H1 (cell line): ENCODE data around the gene ELMO2. TPM values are rescaled to one million over a fixed set of nuclear protein-coding genes. Genes with fewer than 3 reads are reported as not detected.
A peak's percentile ranks its signal among the peaks of the same experiment; 100 is the strongest.

Experiments used
- CTCF ChIA-PET: fragments of 300-600 bp; sonication (Branson Sonifier 250); formaldehyde crosslinking; loops from one replicate; lab custom pipeline; 2021; ENCODE audit not compliant: partially characterized antibody; lab: Charles Lee
- POLR2A ChIA-PET: fragments of 300-600 bp; sonication (Branson Sonifier 250); formaldehyde crosslinking; loops from one replicate; lab custom pipeline; 2021; ENCODE audit warnings: inconsistent platforms; ENCODE audit not compliant: partially characterized antibody; lab: Charles Lee
- DNase-seq, 2 experiments: peaks; one replicate each; pipeline versions ENCODE4 v3.0.0 to v3.0.0-alpha.2; 2010 to 2022; ENCODE audit warnings: low spot score in 2 of 2, low read depth in 1 of 2, mixed read lengths in 1 of 2
- FAIRE-seq: peaks from 2 replicates; lab custom pipeline; 2011; peaks lifted over from hg19 to GRCh38; lab: Jason Lieb, UNC
- H2AFZ ChIP-seq: 2 replicates; pipeline ENCODE4 v1.8.1; 2012; ENCODE audit warnings: low read length, inconsistent platforms
- H2AK5ac ChIP-seq: 2 replicates; pipeline ENCODE4 v1.6.1; 2013; ENCODE audit warnings: low read depth, low read length
- H2BK120ac ChIP-seq: replicated peaks from 2 replicates; pipeline ENCODE3; 2013; ENCODE audit warnings: low read depth, low read length, inconsistent platforms
- H2BK12ac ChIP-seq: 2 replicates; pipeline ENCODE4 v1.6.1; 2013; ENCODE audit warnings: low read depth, low read length
- H2BK15ac ChIP-seq: 2 replicates; pipeline ENCODE4 v1.6.1; 2013; ENCODE audit warnings: low read length
- H2BK20ac ChIP-seq: 2 replicates; pipeline ENCODE4 v1.6.1; 2013; ENCODE audit warnings: low read length
- H2BK5ac ChIP-seq: 2 replicates; pipeline ENCODE4 v1.6.1; 2013; ENCODE audit warnings: low read depth, low read length
- H3K14ac ChIP-seq: 2 replicates; pipeline ENCODE4 v1.6.1; 2013; ENCODE audit warnings: inconsistent platforms; ENCODE audit not compliant: insufficient read length
- H3K18ac ChIP-seq: 2 replicates; pipeline ENCODE4 v1.6.1; 2013; ENCODE audit warnings: low read length; ENCODE audit errors: extremely low read depth
- H3K23ac ChIP-seq: 2 replicates; pipeline ENCODE4 v1.6.1; 2013; ENCODE audit warnings: inconsistent platforms; ENCODE audit not compliant: insufficient read length
- H3K23me2 ChIP-seq: 2 replicates; pipeline ENCODE4 v1.6.1; 2013; ENCODE audit warnings: low read depth, low read length
- H3K27ac ChIP-seq: 2 replicates; pipeline ENCODE4 v1.6.1; 2011; ENCODE audit warnings: low read depth, low read length, inconsistent platforms
- H3K27me3 ChIP-seq, 4 experiments: replicated peaks in 1 of 4; 1 replicate in 1 of 4; 2 replicates in 3 of 4; pipeline versions ENCODE4 v1.6.1 to v1.8.1; 2011 to 2013; ENCODE audit warnings: low read length in 3 of 4, mild to moderate bottlenecking in 3 of 4, inconsistent platforms in 2 of 4, mixed read lengths in 2 of 4, moderate library complexity in 1 of 4; ENCODE audit not compliant: control insufficient read depth in 3 of 4, insufficient read depth in 3 of 4; ENCODE audit errors: extremely low read depth in 1 of 4
- H3K36me3 ChIP-seq, 4 experiments: 2 replicates each; pipeline versions ENCODE4 v1.6.1 to v1.8.1; 2011 to 2013; ENCODE audit warnings: mild to moderate bottlenecking in 4 of 4, low read length in 3 of 4, moderate library complexity in 2 of 4, control low read depth in 1 of 4, inconsistent platforms in 1 of 4; ENCODE audit not compliant: insufficient read depth in 4 of 4, control insufficient read depth in 2 of 4
- H3K4ac ChIP-seq: replicated peaks from 2 replicates; pipeline ENCODE3; 2013; ENCODE audit warnings: low read length, low read depth, mixed read lengths, inconsistent platforms; ENCODE audit not compliant: insufficient read length
- H3K4me1 ChIP-seq, 4 experiments: replicated peaks in 1 of 4; 1 replicate in 1 of 4; 2 replicates in 3 of 4; pipeline versions ENCODE4 v1.6.1 to v1.8.1; 2011 to 2013; ENCODE audit warnings: low read length in 3 of 4, inconsistent platforms in 2 of 4, mixed read lengths in 1 of 4; ENCODE audit not compliant: insufficient read depth in 4 of 4, control insufficient read depth in 3 of 4
- H3K4me2 ChIP-seq, 2 experiments: 2 replicates each; pipeline versions ENCODE4 v1.6.1 to v1.8.1; 2011 to 2013; ENCODE audit warnings: low read depth in 2 of 2, low read length in 2 of 2, control low read depth in 1 of 2, inconsistent platforms in 1 of 2, mild to moderate bottlenecking in 1 of 2; ENCODE audit not compliant: insufficient read depth in 1 of 2
- H3K4me3 ChIP-seq, 4 experiments: fragments of 200-600, 300-600 bp in 1 of 4; sonication (generic), shearing (Covaris generic), sonication (Bioruptor Twin) in 1 of 4; 2 replicates each; pipeline versions ENCODE4 v1.5.1 to v1.8.1; 2011 to 2016; ENCODE audit warnings: low read length in 4 of 4, low read depth in 3 of 4, control low read depth in 2 of 4, inconsistent platforms in 2 of 4, mild to moderate bottlenecking in 2 of 4, mixed read lengths in 1 of 4, moderate library complexity in 1 of 4; ENCODE audit not compliant: insufficient read depth in 2 of 4; ENCODE audit errors: extremely low read depth in 1 of 4
- H3K56ac ChIP-seq: replicated peaks from 2 replicates; pipeline ENCODE3; 2013; ENCODE audit warnings: low read depth, mild to moderate bottlenecking, mixed read lengths, low read length, inconsistent platforms; ENCODE audit not compliant: insufficient read length
- H3K79me1 ChIP-seq: 2 replicates; pipeline ENCODE4 v1.6.1; 2013; ENCODE audit warnings: low read depth, low read length, control low read depth
- H3K79me2 ChIP-seq, 2 experiments: 2 replicates each; pipeline versions ENCODE4 v1.6.1 to v1.8.1; 2012 to 2013; ENCODE audit warnings: low read length in 2 of 2, mild to moderate bottlenecking in 2 of 2, inconsistent platforms in 1 of 2; ENCODE audit not compliant: insufficient read depth in 2 of 2, control insufficient read depth in 1 of 2
- H3K9ac ChIP-seq, 4 experiments: replicated peaks in 1 of 4; 1 replicate in 1 of 4; 2 replicates in 3 of 4; pipeline versions ENCODE4 v1.6.1 to v1.8.1; 2011 to 2013; ENCODE audit warnings: low read depth in 3 of 4, low read length in 3 of 4, control low read depth in 2 of 4, mild to moderate bottlenecking in 2 of 4, moderate library complexity in 2 of 4, inconsistent platforms in 1 of 4; ENCODE audit errors: extremely low read depth in 1 of 4
- H3K9me3 ChIP-seq, 2 experiments: 2 replicates each; pipeline versions ENCODE4 v1.6.1 to v1.8.1; 2012 to 2013; ENCODE audit warnings: mild to moderate bottlenecking in 2 of 2, moderate library complexity in 2 of 2, control low read depth in 1 of 2, inconsistent platforms in 1 of 2, low read depth in 1 of 2, low read length in 1 of 2, mixed read lengths in 1 of 2; ENCODE audit not compliant: insufficient read depth in 2 of 2
- H4K20me1 ChIP-seq, 2 experiments: replicated peaks in 1 of 2; 2 replicates each; pipeline versions ENCODE3 to v1.8.1; 2011 to 2013; ENCODE audit warnings: inconsistent platforms in 2 of 2, low read length in 2 of 2, mild to moderate bottlenecking in 1 of 2; ENCODE audit not compliant: insufficient read depth in 2 of 2, control insufficient read depth in 1 of 2
- H4K5ac ChIP-seq: 2 replicates; pipeline ENCODE4 v1.6.1; 2013; ENCODE audit warnings: low read length, low read depth, mixed read lengths, inconsistent platforms; ENCODE audit not compliant: insufficient read length
- H4K8ac ChIP-seq: 2 replicates; pipeline ENCODE4 v1.8.0; 2013; ENCODE audit warnings: mild to moderate bottlenecking, moderate library complexity, low read length, inconsistent platforms; ENCODE audit not compliant: insufficient read depth; ENCODE audit errors: extremely low read depth
- H4K91ac ChIP-seq: replicated peaks from 2 replicates; pipeline ENCODE3; 2013; ENCODE audit warnings: low read length, mixed read lengths, inconsistent platforms; ENCODE audit not compliant: insufficient read length
- CEBPB ChIP-seq: IDR thresholded peaks from 2 replicates; pipeline ENCODE4 v1.6.1; 2012; ENCODE audit warnings: low read depth, low read length
- CTCF ChIP-seq, 3 experiments: IDR thresholded peaks; 1 replicate in 2 of 3; 2 replicates in 1 of 3; pipeline versions ENCODE4 v1.5.1 to v1.6.1; 2011; ENCODE audit warnings: low read length in 3 of 3, mild to moderate bottlenecking in 3 of 3, inconsistent platforms in 2 of 3, low read depth in 1 of 3, moderate library complexity in 1 of 3; ENCODE audit not compliant: insufficient read depth in 1 of 3; ENCODE audit errors: control extremely low read depth in 1 of 3
- JUND ChIP-seq: IDR thresholded peaks from 2 replicates; pipeline ENCODE4 v1.6.1; 2011; ENCODE audit warnings: mild to moderate bottlenecking, improper control_type of control experiment, low read length
- RAD21 ChIP-seq, 2 experiments: IDR thresholded peaks in 1 of 2; conservative IDR thresholded peaks in 1 of 2; 2 replicates each; pipeline ENCODE4 v1.6.1; 2011; ENCODE audit warnings: low read depth in 2 of 2, low read length in 2 of 2, improper control_type of control experiment in 1 of 2, inconsistent platforms in 1 of 2, mild to moderate bottlenecking in 1 of 2, moderate library complexity in 1 of 2
- SP4 ChIP-seq: IDR thresholded peaks from 2 replicates; pipeline ENCODE4 v1.6.1; 2012; ENCODE audit warnings: low read length, inconsistent platforms
- SUZ12 ChIP-seq: fragments of 200-600 bp; sonication (generic); IDR thresholded peaks from 2 replicates; pipeline ENCODE4 v1.6.1; 2012; ENCODE audit warnings: mild to moderate bottlenecking, inconsistent platforms, low read length, moderate library complexity, mixed read lengths
- WGBS, 2 experiments: shearing (Covaris generic) in 1 of 2; methylation state at CpG; one replicate each; pipeline versions ENCODE4 v1.1.6 to v1.1.7; 2013 to 2015; ENCODE audit warnings: low lambda C conversion rate in 2 of 2, mixed read lengths in 2 of 2, inconsistent platforms in 1 of 2, low coverage in 1 of 2, missing lambda C conversion rate in 1 of 2; ENCODE audit not compliant: insufficient replicate concordance in 2 of 2, insufficient coverage in 1 of 2, insufficient read length in 1 of 2; ENCODE audit errors: extremely low coverage in 1 of 2, missing lambda C conversion rate in 1 of 2; 5-methylcytosine and 5-hydroxymethylcytosine counted together
- polyA plus RNA-seq, 7 experiments: library from polyadenylated mRNA; depleted of rRNA in 3 of 7; stranded (reverse) in 5 of 7; unstranded in 2 of 7; fragments of >200 nt in 5 of 7; fragments of 200-250 nt in 2 of 7; gene quantifications; 1 replicate in 5 of 7; 2 replicates in 1 of 7; 4 replicates in 1 of 7; pipeline versions ENCODE4 v1.2.1 to v1.2.3, GENCODE V29; 2011 to 2013; ENCODE audit warnings: missing spikeins in 2 of 7, mixed read lengths in 2 of 7
- total RNA-seq: library from RNA; stranded (reverse); fragmentation: NEBNext Ultra II Directional; extraction: Animal tissue kit (Norgen Biotek cat#: 25700); gene quantifications from 2 replicates; pipeline ENCODE4 v1.2.1, GENCODE V29; 2021

The ELMO2 gene
- total and polyA plus RNA-seq, 2 of the 8 experiments (the other 6 are each of a cell fraction or from before 2014, with no cell fraction given), result 34.3 to 39.7 TPM

- Histone ChIP-seq H3K79me2 (no peaks in the 10 kb centered on the region), H3K27ac (no peak overlapping the region), H4K8ac (peak overlapping the region; percentile 48; the same call in 1 of the 2 replicates), H3K27me3 (peaks cover 0 to 5% (median 1%) of the 10 kb centered on the region in 4 experiments; a peak in 4 of 7 replicates), H2BK12ac (no peak overlapping the region), H3K36me3 (peaks cover 0 to 5% (median under 1%) of the 10 kb centered on the region in 4 experiments; a peak in 4 of 8 replicates), H4K20me1 (peaks cover 1 to 10% of the 10 kb centered on the region in 2 experiments), H3K56ac (no peak overlapping the region), H2BK5ac (no peak overlapping the region), H3K4me1 (peaks cover 0 to 27% (median 17%) of the 10 kb centered on the region in 4 experiments; a peak in 6 of 7 replicates), H3K79me1 (no peaks in the 10 kb centered on the region), H2AFZ (no peak overlapping the region), H3K4ac (no peak overlapping the region), H4K91ac (peak overlapping the region; percentile 35), H2AK5ac (no peak overlapping the region), H2BK15ac (no peak overlapping the region), H3K18ac (no peak overlapping the region), H3K9ac (no peak overlapping the region), H2BK20ac (no peak overlapping the region), H3K14ac (no peak overlapping the region), H3K4me3 (peak overlapping the region in 1 of 4 experiments; percentile 34; a peak in 1 of 8 replicates), H3K23me2 (peaks cover 4% of the 10 kb centered on the region; the same call in 1 of the 2 replicates), H3K23ac (no peak overlapping the region), H4K5ac (no peak overlapping the region), H2BK120ac (no peak overlapping the region), H3K4me2 (peak overlapping the region in 1 of 2 experiments; percentile 60; a peak in 1 of 4 replicates), H3K9me3 (no peaks in the 10 kb centered on the region)
- CTCF ChIA-PET, result interaction anchor here (0.6 to 10.9 kb wide), 53 partner anchors 11 to 335 kb away, joined by 3 to 214 read pairs (median 5); partner anchors contain the start of gene CDH22
- FAIRE-seq (no peak), DNase-seq (peak in 1 of 2 experiments; percentile 86)
- 60% methylated on average over 12 of the region's 12 CpGs; no CpG with 5 or more reads in 1 of the 2 experiments for WGBS, 2 experiments
- POLR2A ChIA-PET, result interaction anchor here (0.6 to 2.3 kb wide), 12 partner anchors 7 to 217 kb away, joined by 3 to 16 read pairs (median 4); no protein-coding TSS in a partner anchor
- TF ChIP-seq CEBPB (peak; percentile 33; the same call in 1 of the 2 replicates), SUZ12 (no peak), CTCF (IDR thresholded peaks at IDR 0.05; ENCODE audit: control extremely low read depth in 1 of 3, insufficient read depth in 1 of 3, low read depth in 1 of 3, low read length in 3 of 3) (peak; percentile 80 to 90 (median 89)), RAD21 (IDR thresholded peaks at IDR 0.05 in 1 of 2, conservative IDR thresholded peaks at IDR 0.05 in 1 of 2; ENCODE audit: low read depth in 2 of 2, low read length in 2 of 2) (peak; percentile 91 to 96), SP4 (peak; percentile 7; the same call in 1 of the 2 replicates), JUND (0 out of 2 replicates have a peak, but pooled peaks have one; percentile 17)
These were observed 57.2 kb downstream of the ELMO2 start for GRCh38 chr20:46349035-46349741.
